Keratinocyte (primary cell): Measurements from ENCODE around the gene LIN28B.

ENCODE experiments used
- CTCF ChIP-seq, 3 experiments: IDR thresholded peaks in 1 of 3; conservative IDR thresholded peaks in 1 of 3; optimal IDR thresholded peaks in 1 of 3; 2 replicates in 2 of 3; 3 replicates in 1 of 3; pipeline versions ENCODE3 to v1.5.1; 2011; ENCODE audit warnings: low read length in 3 of 3, mild to moderate bottlenecking in 3 of 3, moderate library complexity in 2 of 3, control low read depth in 1 of 3, inconsistent platforms in 1 of 3; ENCODE audit not compliant: insufficient read depth in 2 of 3; ENCODE audit errors: extremely low read depth in 1 of 3
- EZH2 ChIP-seq: IDR thresholded peaks from one replicate; pipeline ENCODE4 v1.6.1; 2012; ENCODE audit warnings: inconsistent platforms, mild to moderate bottlenecking, low read length, moderate library complexity

GRCh38 chr6:104984831-104985230 lies 27.9 kb downstream of the LIN28B start:
- no peak for TF ChIP-seq CTCF (optimal IDR thresholded peaks at IDR 0.05 in 1 of 3, IDR thresholded peaks at IDR 0.05 in 1 of 3, conservative IDR thresholded peaks at IDR 0.05 in 1 of 3; ENCODE audit: extremely low read depth in 1 of 3, insufficient read depth in 2 of 3, low read length in 3 of 3)
- TF ChIP-seq EZH2, result no peak
